Measurements from ENCODE around the gene TSPAN15.

Gene TSPAN15

DNA sequence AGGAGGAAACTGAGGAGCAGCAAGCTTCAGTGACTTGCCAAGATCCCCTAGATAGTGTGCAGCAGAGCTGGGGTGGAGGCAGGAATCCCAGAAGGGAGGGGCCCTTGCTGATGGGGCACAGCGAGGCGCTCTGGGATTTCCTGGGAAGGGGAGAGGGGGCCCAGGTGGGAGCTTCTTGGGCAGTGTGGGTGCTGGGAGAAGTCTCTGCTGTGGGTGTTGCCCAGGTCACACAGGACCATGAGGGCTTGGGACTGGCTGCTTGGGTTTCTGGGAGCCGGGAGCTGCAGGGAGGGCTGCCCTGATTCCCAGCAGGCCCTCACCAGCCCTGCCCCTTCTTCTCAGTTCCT is 55.2 kb downstream of the TSPAN15 start:
- Histone ChIP-seq H3K9ac (ENCODE audit: low read depth in 1 of 2, low read length in 2 of 2) (no peak overlapping the region), H3K9me3 (ENCODE audit: control insufficient read depth in 2 of 2, low read length in 2 of 2) (no peaks in the 10 kb centered on the region), H3K4me3 (ENCODE audit: low read length in 2 of 2) (no peak overlapping the region), H3K27me3 (ENCODE audit: control insufficient read depth in 2 of 2, insufficient read depth in 2 of 2, low read length in 2 of 2) (no peaks in the 10 kb centered on the region), H3K4me1 (ENCODE audit: control insufficient read depth in 2 of 2, insufficient read depth in 2 of 2, low read length in 2 of 2) (peaks cover 7 to 8% of the 10 kb centered on the region in 2 donors), H3K36me3 (ENCODE audit: control insufficient read depth in 2 of 2, insufficient read depth in 2 of 2, low read length in 2 of 2) (peaks cover 10 to 22% of the 10 kb centered on the region in 2 donors), H3K27ac (ENCODE audit: low read depth in 2 of 2, low read length in 2 of 2) (no peak overlapping the region)

DNA sequence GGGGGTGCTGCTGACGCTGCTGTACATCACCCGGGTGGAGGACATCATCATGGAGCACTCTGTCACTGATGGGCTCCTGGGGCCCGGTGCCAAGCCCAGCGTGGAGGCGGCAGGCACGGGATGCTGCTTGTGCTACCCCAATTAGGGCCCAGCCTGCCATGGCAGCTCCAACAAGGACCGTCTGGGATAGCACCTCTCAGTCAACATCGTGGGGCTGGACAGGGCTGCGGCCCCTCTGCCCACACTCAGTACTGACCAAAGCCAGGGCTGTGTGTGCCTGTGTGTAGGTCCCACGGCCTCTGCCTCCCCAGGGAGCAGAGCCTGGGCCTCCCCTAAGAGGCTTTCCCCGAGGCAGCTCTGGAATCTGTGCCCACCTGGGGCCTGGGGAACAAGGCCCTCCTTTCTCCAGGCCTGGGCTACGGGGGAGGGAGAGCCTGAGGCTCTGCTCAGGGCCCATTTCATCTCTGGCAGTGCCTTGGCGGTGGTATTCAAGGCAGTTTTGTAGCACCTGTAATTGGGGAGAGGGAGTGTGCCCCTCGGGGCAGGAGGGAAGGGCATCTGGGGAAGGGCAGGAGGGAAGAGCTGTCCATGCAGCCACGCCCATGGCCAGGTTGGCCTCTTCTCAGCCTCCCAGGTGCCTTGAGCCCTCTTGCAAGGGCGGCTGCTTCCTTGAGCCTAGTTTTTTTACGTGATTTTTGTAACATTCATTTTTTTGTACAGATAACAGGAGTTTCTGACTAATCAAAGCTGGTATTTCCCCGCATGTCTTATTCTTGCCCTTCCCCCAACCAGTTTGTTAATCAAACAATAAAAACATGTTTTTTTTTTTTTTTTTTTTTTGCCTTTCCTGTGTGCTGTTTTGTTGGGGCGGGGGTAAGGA is 55.8 kb downstream of the TSPAN15 start:
- Histone ChIP-seq H3K9ac (ENCODE audit: low read depth in 1 of 2, low read length in 2 of 2) (peak overlapping the region; percentile 38 to 59), H3K27me3 (ENCODE audit: control insufficient read depth in 2 of 2, insufficient read depth in 2 of 2, low read length in 2 of 2) (no peaks in the 10 kb centered on the region), H3K27ac (ENCODE audit: low read depth in 2 of 2, low read length in 2 of 2) (peak overlapping the region; percentile 32 to 40), H3K4me1 (ENCODE audit: control insufficient read depth in 2 of 2, insufficient read depth in 2 of 2, low read length in 2 of 2) (peaks cover 7 to 8% of the 10 kb centered on the region in 2 donors), H3K9me3 (ENCODE audit: control insufficient read depth in 2 of 2, low read length in 2 of 2) (no peaks in the 10 kb centered on the region), H3K4me3 (ENCODE audit: low read length in 2 of 2) (peak overlapping the region; percentile 56 to 57), H3K36me3 (ENCODE audit: control insufficient read depth in 2 of 2, insufficient read depth in 2 of 2, low read length in 2 of 2) (peaks cover 10 to 21% of the 10 kb centered on the region in 2 donors)

DNA sequence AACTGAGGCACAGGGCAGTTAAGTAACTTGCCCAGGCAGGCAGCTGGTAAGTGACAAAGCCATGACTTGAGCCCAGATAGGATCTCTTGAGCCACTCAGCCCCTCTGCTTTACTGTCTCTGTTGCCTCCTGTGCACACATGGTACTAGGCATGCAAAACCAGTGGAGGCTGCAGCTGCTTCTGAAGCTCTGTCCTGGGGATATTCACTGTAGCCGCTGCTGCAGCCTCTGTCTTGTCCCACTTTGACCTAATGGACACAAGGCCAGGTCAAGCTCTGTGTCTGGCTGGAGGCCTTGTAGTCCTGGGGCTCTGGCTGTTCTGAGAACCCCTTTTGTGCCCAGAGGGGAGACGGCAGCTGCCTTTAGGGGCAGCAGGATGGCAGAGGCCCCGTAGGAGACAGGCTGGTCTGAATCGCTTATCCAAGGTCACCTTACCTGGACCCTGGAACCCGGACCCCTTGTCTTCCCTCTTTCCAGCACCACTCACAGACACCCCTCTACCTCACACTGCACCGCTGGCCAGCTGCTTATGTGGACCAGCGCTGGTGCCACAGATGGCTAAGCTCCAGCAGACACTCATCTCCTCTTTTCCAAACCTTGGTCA is 57.6 kb downstream of the TSPAN15 start:
- H3K27me3 ChIP-seq (ENCODE audit: control insufficient read depth in 2 of 2, insufficient read depth in 2 of 2, low read length in 2 of 2) = no peaks in the 10 kb centered on the region
- no peak overlapping the region for H3K4me3 ChIP-seq (ENCODE audit: low read length in 2 of 2)
- no peak overlapping the region for H3K27ac ChIP-seq (ENCODE audit: low read depth in 2 of 2, low read length in 2 of 2)
- no peaks in the 10 kb centered on the region for H3K9me3 ChIP-seq (ENCODE audit: control insufficient read depth in 2 of 2, low read length in 2 of 2)
- H3K9ac ChIP-seq (ENCODE audit: low read depth in 1 of 2, low read length in 2 of 2) = no peak overlapping the region
- H3K4me1 ChIP-seq (ENCODE audit: control insufficient read depth in 2 of 2, insufficient read depth in 2 of 2, low read length in 2 of 2) = peaks cover 7 to 8% of the 10 kb centered on the region in 2 donors
- peaks cover 4 to 10% of the 10 kb centered on the region in 2 donors for H3K36me3 ChIP-seq (ENCODE audit: control insufficient read depth in 2 of 2, insufficient read depth in 2 of 2, low read length in 2 of 2)

DNA sequence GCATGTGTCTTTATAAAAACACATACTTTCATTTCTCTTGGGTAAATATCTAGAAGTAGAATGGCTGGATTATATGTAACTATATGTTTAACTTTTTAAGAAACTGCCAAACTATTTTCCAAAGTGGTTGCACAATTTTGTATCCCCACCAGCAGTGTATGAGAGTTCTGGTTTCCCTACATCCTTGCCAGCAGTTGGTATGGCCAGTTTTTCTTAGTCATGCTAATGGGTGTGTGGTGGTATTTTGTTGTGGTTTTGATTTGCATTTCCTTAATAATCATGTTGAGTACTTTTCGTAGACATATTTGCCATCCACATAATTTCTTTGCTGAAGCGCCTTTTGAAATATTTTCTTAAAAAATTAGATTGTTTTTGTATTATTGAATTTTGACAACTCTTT is 61.6 kb downstream of the TSPAN15 start:
- Histone ChIP-seq H3K9me3 (ENCODE audit: control insufficient read depth in 2 of 2, low read length in 2 of 2) (no peaks in the 10 kb centered on the region), H3K36me3 (ENCODE audit: control insufficient read depth in 2 of 2, insufficient read depth in 2 of 2, low read length in 2 of 2) (peaks cover 0 to 3% of the 10 kb centered on the region in 2 donors), H3K27ac (ENCODE audit: low read depth in 2 of 2, low read length in 2 of 2) (no peak overlapping the region), H3K9ac (ENCODE audit: low read depth in 1 of 2, low read length in 2 of 2) (no peak overlapping the region), H3K4me3 (ENCODE audit: low read length in 2 of 2) (no peak overlapping the region), H3K27me3 (ENCODE audit: control insufficient read depth in 2 of 2, insufficient read depth in 2 of 2, low read length in 2 of 2) (no peaks in the 10 kb centered on the region), H3K4me1 (ENCODE audit: control insufficient read depth in 2 of 2, insufficient read depth in 2 of 2, low read length in 2 of 2) (no peaks in the 10 kb centered on the region)

DNA sequence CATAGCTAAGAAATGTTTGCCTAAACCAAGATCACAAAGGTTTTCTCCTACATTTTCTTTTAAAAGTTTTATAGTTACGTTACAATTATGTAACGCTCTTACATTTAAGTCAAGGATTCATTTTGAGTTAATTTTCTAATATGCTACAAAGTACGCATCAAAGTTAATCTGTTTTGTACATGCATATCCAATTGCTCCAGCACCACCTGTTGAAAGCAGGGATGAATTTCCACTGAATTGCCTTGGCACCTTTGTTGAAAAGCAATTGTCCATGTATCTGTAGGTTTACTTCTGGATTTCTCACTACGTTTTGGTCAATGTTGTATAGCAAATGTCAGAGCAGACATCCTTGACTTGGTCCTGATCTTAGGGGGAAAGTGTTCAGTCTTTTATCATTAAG is 62.4 kb downstream of the TSPAN15 start:
- Histone ChIP-seq H3K9me3 (ENCODE audit: control insufficient read depth in 2 of 2, low read length in 2 of 2) (no peaks in the 10 kb centered on the region), H3K4me3 (ENCODE audit: low read length in 2 of 2) (no peak overlapping the region), H3K9ac (ENCODE audit: low read depth in 1 of 2, low read length in 2 of 2) (no peak overlapping the region), H3K4me1 (ENCODE audit: control insufficient read depth in 2 of 2, insufficient read depth in 2 of 2, low read length in 2 of 2) (no peaks in the 10 kb centered on the region), H3K36me3 (ENCODE audit: control insufficient read depth in 2 of 2, insufficient read depth in 2 of 2, low read length in 2 of 2) (peaks cover 0 to 3% of the 10 kb centered on the region in 2 donors), H3K27ac (ENCODE audit: low read depth in 2 of 2, low read length in 2 of 2) (no peak overlapping the region), H3K27me3 (ENCODE audit: control insufficient read depth in 2 of 2, insufficient read depth in 2 of 2, low read length in 2 of 2) (no peaks in the 10 kb centered on the region)

DNA sequence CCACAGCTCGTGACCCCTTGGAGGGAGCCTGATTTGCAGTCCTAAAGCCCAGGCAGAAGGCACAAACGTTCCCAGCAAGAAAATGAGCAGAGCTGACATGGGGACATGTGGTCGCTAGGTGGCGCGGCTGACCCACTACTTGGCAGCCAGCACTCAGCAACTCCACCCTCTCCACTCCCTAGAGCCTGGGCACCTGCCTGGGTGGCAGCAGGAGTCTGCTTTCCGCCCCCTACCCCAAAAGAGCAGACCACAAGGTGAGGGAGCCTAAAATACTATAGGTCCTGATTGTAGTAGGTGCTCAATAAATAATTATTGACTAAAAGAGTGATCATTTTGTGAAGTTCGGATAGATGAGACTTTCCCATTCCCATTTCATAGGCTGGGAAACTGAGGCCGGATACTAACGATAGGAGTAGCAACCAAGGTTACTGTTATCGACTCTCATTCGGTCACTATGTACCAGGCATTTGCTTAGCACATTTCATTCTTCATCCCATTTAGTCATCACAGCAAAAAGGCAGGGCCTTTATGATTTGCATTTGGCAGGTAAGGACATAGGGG is 64.5 kb downstream of the TSPAN15 start:
- no peaks in the 10 kb centered on the region for H3K4me1 ChIP-seq (ENCODE audit: control insufficient read depth in 2 of 2, insufficient read depth in 2 of 2, low read length in 2 of 2)
- H3K27ac ChIP-seq (ENCODE audit: low read depth in 2 of 2, low read length in 2 of 2) = no peak overlapping the region
- no peak overlapping the region for H3K9ac ChIP-seq (ENCODE audit: low read depth in 1 of 2, low read length in 2 of 2)
- no peaks in the 10 kb centered on the region for H3K9me3 ChIP-seq (ENCODE audit: control insufficient read depth in 2 of 2, low read length in 2 of 2)
- no peaks in the 10 kb centered on the region for H3K27me3 ChIP-seq (ENCODE audit: control insufficient read depth in 2 of 2, insufficient read depth in 2 of 2, low read length in 2 of 2)
- peaks cover 0 to 3% of the 10 kb centered on the region in 2 donors for H3K36me3 ChIP-seq (ENCODE audit: control insufficient read depth in 2 of 2, insufficient read depth in 2 of 2, low read length in 2 of 2)
- no peak overlapping the region for H3K4me3 ChIP-seq (ENCODE audit: low read length in 2 of 2)

DNA sequence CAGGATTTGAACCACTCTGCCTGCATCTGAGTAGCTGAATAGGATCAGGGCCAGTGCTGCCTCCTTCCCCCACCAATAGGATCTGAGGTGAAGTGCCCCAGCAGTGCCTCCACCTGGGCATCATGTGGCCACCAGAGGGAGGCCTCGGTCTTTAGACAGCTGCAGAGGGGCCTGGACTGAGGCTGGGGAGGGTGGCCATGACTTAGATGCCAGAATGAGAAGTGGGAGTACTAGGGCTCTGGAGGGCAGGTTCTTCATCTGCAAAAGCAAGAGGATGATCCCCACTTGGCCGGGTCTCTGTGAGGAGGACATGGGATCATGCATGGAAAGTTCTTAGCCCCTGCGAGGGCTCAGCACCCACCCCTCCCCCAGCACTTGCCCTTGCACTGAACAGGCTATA is 65.1 kb downstream of the TSPAN15 start:
- H3K27ac ChIP-seq (ENCODE audit: low read depth in 2 of 2, low read length in 2 of 2) = no peak overlapping the region
- H3K27me3 ChIP-seq (ENCODE audit: control insufficient read depth in 2 of 2, insufficient read depth in 2 of 2, low read length in 2 of 2) = no peaks in the 10 kb centered on the region
- no peaks in the 10 kb centered on the region for H3K9me3 ChIP-seq (ENCODE audit: control insufficient read depth in 2 of 2, low read length in 2 of 2)
- no peak overlapping the region for H3K4me3 ChIP-seq (ENCODE audit: low read length in 2 of 2)
- no peak overlapping the region for H3K9ac ChIP-seq (ENCODE audit: low read depth in 1 of 2, low read length in 2 of 2)
- H3K4me1 ChIP-seq (ENCODE audit: control insufficient read depth in 2 of 2, insufficient read depth in 2 of 2, low read length in 2 of 2) = no peaks in the 10 kb centered on the region
- peaks cover 0 to 3% of the 10 kb centered on the region in 2 donors for H3K36me3 ChIP-seq (ENCODE audit: control insufficient read depth in 2 of 2, insufficient read depth in 2 of 2, low read length in 2 of 2)

DNA sequence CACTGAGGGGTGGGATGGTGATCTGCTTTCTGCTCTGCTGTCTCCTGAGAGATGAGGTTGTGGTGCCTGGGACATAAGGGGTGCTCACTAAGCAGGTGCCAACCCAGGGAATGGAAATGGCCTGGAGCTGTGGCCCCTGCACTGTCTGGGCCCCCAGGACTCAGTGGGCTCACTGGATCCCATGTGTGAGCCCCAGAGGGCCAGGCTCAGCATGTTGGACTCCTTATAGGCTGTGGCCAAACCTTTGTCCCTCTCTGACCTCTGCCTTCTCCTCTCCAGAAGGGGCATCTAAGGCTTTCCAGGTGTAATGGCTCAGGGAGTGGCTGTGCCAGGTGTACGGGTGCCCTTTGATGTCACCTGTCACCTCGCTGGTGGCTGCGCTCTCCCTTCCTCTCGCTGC is 65.5 kb downstream of the TSPAN15 start:
- Histone ChIP-seq H3K9me3 (ENCODE audit: control insufficient read depth in 2 of 2, low read length in 2 of 2) (no peaks in the 10 kb centered on the region), H3K9ac (ENCODE audit: low read depth in 1 of 2, low read length in 2 of 2) (no peak overlapping the region), H3K27ac (ENCODE audit: low read depth in 2 of 2, low read length in 2 of 2) (no peak overlapping the region), H3K36me3 (ENCODE audit: control insufficient read depth in 2 of 2, insufficient read depth in 2 of 2, low read length in 2 of 2) (peaks cover 0 to 3% of the 10 kb centered on the region in 2 donors), H3K4me1 (ENCODE audit: control insufficient read depth in 2 of 2, insufficient read depth in 2 of 2, low read length in 2 of 2) (no peaks in the 10 kb centered on the region), H3K4me3 (ENCODE audit: low read length in 2 of 2) (no peak overlapping the region), H3K27me3 (ENCODE audit: control insufficient read depth in 2 of 2, insufficient read depth in 2 of 2, low read length in 2 of 2) (no peaks in the 10 kb centered on the region)

DNA sequence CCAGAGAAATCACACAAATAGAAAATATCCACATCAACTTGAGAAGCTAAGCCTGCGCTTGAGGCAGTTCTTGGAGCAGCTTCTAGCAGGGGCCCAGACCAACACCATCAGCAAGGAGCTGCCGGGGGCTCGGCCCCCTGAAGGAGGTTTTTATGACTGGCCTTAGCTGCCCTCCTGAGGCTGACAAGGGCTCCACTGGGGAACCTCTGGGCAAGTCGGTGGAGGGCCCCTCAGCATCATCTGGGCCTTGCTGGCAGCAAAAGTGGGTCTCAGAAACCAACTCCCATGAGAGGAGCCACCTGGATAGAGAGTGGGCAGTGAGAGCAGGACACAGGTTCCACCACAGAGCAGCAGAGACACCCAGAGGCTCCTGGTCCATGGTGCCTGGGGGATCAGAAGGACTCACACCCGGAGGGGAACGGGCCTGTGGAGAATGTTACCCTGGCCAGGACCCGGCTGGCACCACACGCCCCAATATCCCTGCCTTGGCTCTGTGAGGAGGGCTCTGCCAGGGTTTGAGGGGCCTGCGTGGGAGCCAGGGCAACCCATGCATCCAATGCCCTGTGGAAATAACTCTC is 66.1 kb downstream of the TSPAN15 start:
- Histone ChIP-seq H3K27ac (ENCODE audit: low read depth in 2 of 2, low read length in 2 of 2) (no peak overlapping the region), H3K36me3 (ENCODE audit: control insufficient read depth in 2 of 2, insufficient read depth in 2 of 2, low read length in 2 of 2) (peaks cover 0 to 2% of the 10 kb centered on the region in 2 donors), H3K9ac (ENCODE audit: low read depth in 1 of 2, low read length in 2 of 2) (no peak overlapping the region), H3K4me3 (ENCODE audit: low read length in 2 of 2) (no peak overlapping the region), H3K9me3 (ENCODE audit: control insufficient read depth in 2 of 2, low read length in 2 of 2) (no peaks in the 10 kb centered on the region), H3K4me1 (ENCODE audit: control insufficient read depth in 2 of 2, insufficient read depth in 2 of 2, low read length in 2 of 2) (no peaks in the 10 kb centered on the region), H3K27me3 (ENCODE audit: control insufficient read depth in 2 of 2, insufficient read depth in 2 of 2, low read length in 2 of 2) (no peaks in the 10 kb centered on the region)

DNA sequence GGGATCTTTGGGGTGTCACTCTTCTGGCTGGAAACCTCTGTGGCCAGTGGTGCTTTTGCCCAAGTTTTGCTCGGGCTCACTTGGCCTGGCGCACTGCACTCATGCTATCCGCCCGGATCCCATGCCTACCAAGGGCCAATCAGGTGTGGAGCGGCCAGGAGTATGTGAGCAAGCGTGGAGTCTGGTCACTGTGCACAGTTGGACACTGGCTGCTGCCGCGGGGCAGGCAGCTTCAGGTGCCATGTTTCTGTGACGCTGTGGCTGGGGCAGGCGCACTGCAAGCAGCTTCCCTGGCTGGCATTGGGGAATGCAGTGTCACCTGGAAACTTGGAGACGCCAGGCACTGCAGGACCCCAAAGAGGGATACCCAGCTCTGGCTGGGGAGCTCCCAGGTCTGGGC is 76.7 kb downstream of the TSPAN15 start:
- H3K36me3 ChIP-seq (ENCODE audit: control insufficient read depth in 2 of 2, insufficient read depth in 2 of 2, low read length in 2 of 2) = no peaks in the 10 kb centered on the region
- H3K27me3 ChIP-seq (ENCODE audit: control insufficient read depth in 2 of 2, insufficient read depth in 2 of 2, low read length in 2 of 2) = no peaks in the 10 kb centered on the region
- H3K9me3 ChIP-seq (ENCODE audit: control insufficient read depth in 2 of 2, low read length in 2 of 2) = no peaks in the 10 kb centered on the region
- no peak overlapping the region for H3K4me3 ChIP-seq (ENCODE audit: low read length in 2 of 2)
- no peaks in the 10 kb centered on the region for H3K4me1 ChIP-seq (ENCODE audit: control insufficient read depth in 2 of 2, insufficient read depth in 2 of 2, low read length in 2 of 2)
- no peak overlapping the region for H3K27ac ChIP-seq (ENCODE audit: low read depth in 2 of 2, low read length in 2 of 2)
- no peak overlapping the region for H3K9ac ChIP-seq (ENCODE audit: low read depth in 1 of 2, low read length in 2 of 2)
